ENCODE results near the gene DNAH17.

Gene DNAH17

GRCh38 chr17:78577296-78577695, at the start of gene DNAH17:
TSS of gene DNAH17 (minus strand) at chr17:78577396. CDS start at chr17:78575057, 2,339 bp downstream.
- DNase-seq: no peak

- DNase-seq: no peak
Measured at GRCh38 chr17:78624324-78625151, 47.3 kb upstream of the DNAH17 start.

GRCh38 chr17:78623541-78623940, 46.3 kb upstream of the DNAH17 start:
- no peak for DNase-seq

GRCh38 chr17:78622491-78623265, 45.5 kb upstream of the DNAH17 start:
- no peak for DNase-seq

- DNase-seq: no peak
Measured at GRCh38 chr17:78621720-78622490, 44.7 kb upstream of the DNAH17 start.

GRCh38 chr17:78620099-78620498, 42.9 kb upstream of the DNAH17 start:
- no peak for DNase-seq

- no peak for DNase-seq
Measured at GRCh38 chr17:78619334-78619733, 42.1 kb upstream of the DNAH17 start.

GRCh38 chr17:78618264-78619066, 41.3 kb upstream of the DNAH17 start:
- DNase-seq: no peak

GRCh38 chr17:78617511-78618061, 40.4 kb upstream of the DNAH17 start:
- no peak for DNase-seq

GRCh38 chr17:78616946-78617345, 39.8 kb upstream of the DNAH17 start:
- no peak for DNase-seq

- DNase-seq: no peak
Measured at GRCh38 chr17:78615631-78616030, 38.4 kb upstream of the DNAH17 start.

- no peak for DNase-seq
Measured at GRCh38 chr17:78613416-78613815, 36.2 kb upstream of the DNAH17 start.

- no peak for DNase-seq
Measured at GRCh38 chr17:78611607-78612006, 34.4 kb upstream of the DNAH17 start.

- no peak for DNase-seq
Measured at GRCh38 chr17:78610951-78611511, 33.8 kb upstream of the DNAH17 start.

GRCh38 chr17:78609191-78609641, 32.0 kb upstream of the DNAH17 start:
- no peak for DNase-seq

- no peak for DNase-seq
Measured at GRCh38 chr17:78608804-78609186, 31.6 kb upstream of the DNAH17 start.

- DNase-seq: no peak
Measured at GRCh38 chr17:78608122-78608803, 31.1 kb upstream of the DNAH17 start.

GRCh38 chr17:78607038-78607437, 29.8 kb upstream of the DNAH17 start:
- DNase-seq: no peak

- DNase-seq: no peak
Measured at GRCh38 chr17:78605886-78606285, 28.7 kb upstream of the DNAH17 start.

- DNase-seq: no peak
Measured at GRCh38 chr17:78605429-78605828, 28.2 kb upstream of the DNAH17 start.

GRCh38 chr17:78602246-78602645, 25.1 kb upstream of the DNAH17 start:
- no peak for DNase-seq

All from CD4-positive, alpha-beta T cell treated with Interleukin-12 subunit alpha and Interleukin-12 subunit beta, for 1 hour (primary cell).